ENCODE measurements around the gene SCO1.
"Not testable (repeated sequence)": the region's sequence is repeated elsewhere in the genome, so short reads cannot be mapped to it uniquely, and the experiment has no call there.

SCO1 gene

DNA sequence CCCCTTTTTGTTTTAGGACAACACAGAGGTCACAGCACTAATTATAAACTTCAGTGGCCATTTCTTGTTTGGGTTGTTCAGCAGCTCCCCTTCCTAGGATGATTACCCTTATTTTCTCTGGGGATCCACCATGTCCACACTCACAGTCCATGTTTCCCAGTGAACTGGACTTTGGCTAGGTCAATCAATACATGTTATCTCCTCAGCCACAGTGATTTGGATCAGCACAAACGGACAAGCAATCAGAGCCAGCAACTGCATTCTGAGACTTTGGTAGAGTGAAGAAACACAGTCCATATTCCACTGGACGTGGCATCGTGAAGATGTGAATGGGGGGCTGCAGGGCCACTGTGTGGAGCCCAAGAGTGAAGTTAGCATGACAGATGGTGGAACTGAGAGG, 27.9 kb upstream of the SCO1 start:
- DNase-seq: no peak

- no peak for DNase-seq
These were observed 27.3 kb upstream of the SCO1 start for GRCh38 chr17:10724546-10725195.

DNA sequence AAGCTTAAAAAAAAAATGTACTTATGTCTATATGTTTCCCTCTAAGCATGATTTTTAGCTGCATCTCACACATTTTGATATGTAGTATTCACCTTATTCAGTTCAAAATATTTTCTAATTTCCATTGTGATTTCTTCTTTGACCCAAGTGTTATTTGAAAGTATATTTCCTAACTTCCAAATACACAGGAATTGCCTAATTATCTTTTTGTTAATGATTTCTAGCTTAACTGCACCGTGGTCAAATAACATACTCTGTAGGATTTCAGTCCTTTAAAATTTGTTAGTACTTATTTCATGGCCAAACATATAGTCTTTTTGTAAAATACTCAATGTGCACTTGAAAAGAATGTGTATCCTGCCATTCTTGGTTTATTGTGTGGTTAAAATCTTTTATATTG, 21.2 kb upstream of the SCO1 start:
- no peak for DNase-seq

DNA sequence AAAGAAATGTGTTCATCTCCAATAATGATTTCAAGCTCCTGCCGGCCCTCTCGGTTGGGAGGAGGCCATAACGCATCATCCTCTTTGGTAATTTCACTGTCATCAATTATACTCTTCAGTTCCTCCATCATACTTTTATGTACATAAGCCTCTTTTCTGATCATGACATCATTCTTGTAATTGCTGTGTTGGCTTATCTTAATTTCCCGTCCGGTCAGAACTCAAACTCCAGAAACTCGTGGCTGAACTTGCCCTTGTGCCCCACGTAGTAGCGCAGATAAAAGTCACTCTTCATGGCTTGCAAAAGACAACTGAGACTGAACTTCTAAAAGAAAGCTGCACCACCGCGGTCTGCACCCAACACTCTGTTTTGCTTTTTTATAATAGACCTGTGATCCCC, 18.9 kb upstream of the SCO1 start:
- no peak for DNase-seq

GRCh38 chr17:10713318-10713717, 16.0 kb upstream of the SCO1 start:
- DNase-seq: no peak

- no peak for DNase-seq
These were observed 8.4 kb upstream of the SCO1 start for GRCh38 chr17:10705727-10706126.

DNA sequence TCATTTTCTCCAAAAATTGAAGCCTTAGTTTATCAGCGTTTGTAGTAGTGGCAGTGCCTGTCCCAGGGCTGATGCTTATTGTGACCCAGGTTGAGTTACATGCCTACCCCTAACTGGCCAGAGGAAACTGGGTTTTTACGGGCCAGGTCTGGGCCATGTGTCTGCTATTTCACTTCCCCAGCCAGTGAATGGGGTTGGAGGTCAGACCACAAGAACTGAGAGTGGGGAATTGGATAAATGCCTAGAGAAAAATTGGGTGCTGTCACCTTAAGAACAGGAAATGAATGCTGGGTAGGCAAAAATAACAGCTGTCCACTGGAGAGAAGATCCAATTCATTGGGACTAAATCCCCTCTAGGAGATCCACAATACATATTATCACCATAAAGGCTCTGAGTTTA, 5.2 kb upstream of the SCO1 start:
- DNase-seq: peak; percentile 2

DNA sequence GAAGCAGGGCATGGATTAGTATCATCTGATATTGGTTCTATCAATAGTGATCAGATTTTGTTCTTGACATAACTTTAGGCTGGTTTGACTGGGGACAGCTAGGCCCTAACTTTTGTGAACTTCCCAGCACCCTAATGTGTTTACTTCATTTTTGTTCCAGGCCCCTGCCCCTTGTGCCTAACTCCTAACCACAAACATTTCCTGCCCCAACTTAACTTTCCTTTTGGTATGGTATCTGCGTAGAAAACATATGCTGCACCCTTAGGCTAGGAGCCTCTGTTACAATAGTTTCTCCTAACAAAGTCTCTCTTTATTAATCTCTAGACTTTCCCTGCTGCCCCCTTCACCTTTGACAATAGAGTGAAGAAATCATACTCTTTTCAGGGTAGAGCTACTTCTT, 2.5 kb upstream of the SCO1 start:
- DNase-seq: peak; percentile 29

DNA sequence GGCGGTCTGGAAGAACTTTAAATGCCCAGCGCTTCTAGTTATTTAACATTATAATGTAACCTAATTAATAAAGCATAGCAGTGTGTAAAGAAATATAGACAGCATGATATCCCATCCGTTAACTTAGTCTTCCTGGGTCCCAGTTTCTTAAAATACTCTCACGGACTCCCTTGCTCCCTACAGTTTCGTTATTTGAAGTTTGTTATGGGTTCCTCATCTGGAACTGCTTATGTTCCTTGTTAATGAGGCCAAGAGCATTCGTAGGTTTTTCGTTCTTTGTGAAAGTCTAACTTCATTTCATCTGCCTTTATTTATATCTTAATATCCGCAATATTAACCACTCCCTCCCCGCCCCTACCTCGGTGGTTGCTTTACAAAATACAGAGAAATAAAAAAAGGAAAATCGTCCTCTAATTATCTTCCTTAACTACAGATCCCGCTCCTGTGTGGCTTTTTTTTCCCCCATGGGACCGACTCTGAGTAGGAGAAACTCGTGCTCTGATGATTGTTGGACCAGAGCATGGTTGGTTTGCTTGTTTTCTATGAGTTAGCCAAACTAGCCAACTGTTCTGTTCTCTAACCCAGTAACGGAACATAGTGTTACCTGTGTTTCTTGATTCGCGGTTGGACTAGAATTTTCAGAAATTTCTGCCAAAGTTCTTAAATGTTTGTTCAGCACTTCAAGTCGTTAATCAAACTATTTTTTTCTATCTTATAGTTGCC, 924 bp upstream of the SCO1 start:
- DNase-seq: no peak

DNA sequence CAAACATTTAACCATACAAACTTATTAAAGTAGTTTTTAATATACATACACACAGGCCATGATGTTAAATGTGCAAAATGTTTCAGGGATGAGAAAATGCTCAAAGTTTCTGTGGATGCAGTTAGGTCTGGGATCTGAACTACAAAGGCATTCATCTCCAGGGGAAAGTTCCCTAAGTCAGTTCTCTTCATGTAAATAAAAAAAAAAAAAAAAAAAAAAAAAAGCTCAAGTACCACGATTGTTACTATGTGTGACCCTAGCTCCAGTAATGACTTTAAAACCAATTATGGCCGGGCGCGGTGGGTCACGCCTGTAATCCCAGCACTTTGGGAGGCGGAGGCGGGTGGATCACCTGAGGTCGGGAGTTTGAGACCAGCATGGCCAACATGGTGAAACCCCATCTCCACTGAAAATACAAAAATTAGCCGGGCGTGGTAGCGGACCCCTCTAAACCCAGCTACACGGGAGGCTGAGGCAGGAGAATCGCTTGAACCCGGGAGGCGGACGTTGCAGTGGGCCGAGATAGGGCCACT, 1.4 kb downstream of the SCO1 start:
- not testable (repeated sequence) for DNase-seq

- no peak for DNase-seq
These were observed 9.8 kb downstream of the SCO1 start for GRCh38 chr17:10687499-10687898.

DNA sequence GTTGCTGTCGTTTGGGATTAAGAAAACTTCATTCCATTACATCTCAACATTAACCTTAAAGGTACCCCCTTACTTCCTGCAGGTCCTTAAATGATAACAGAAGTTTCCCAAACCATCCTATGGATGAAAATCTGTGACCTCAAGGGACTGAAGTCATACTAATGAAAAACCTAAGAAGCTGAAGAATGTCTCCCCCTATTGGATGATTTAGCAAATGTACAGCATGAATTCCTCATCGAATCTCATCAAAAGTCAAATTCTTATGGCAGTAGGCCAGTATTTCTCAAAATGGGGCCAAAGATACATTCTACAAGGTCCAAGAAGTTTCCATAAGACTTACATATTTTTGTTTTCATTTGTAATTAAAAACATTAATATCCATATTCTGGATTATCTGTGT, 13.5 kb downstream of the SCO1 start:
- no peak for DNase-seq

GRCh38 chr17:10681866-10682446, 15.4 kb downstream of the SCO1 start:
- no peak for DNase-seq

DNA sequence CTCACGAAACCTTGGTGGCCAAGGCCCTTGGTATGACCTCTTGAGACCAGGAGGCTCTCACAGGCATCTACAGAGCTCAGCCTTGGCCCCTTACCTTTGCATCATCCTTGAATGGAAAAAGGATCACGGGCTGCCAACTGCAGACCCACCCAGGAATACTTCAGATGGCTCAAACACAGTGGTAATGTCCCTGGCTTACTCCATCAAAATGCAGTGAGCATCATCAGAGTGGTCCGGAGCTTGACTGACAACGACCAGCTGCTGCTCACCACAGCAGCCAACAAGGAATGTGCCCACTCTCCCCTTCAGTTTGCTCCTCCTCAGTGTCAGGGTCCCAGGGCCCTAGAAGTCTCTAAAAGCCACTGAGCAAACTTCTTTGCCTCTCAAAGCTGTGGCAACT, 22.6 kb downstream of the SCO1 start:
- no peak for DNase-seq

DNA sequence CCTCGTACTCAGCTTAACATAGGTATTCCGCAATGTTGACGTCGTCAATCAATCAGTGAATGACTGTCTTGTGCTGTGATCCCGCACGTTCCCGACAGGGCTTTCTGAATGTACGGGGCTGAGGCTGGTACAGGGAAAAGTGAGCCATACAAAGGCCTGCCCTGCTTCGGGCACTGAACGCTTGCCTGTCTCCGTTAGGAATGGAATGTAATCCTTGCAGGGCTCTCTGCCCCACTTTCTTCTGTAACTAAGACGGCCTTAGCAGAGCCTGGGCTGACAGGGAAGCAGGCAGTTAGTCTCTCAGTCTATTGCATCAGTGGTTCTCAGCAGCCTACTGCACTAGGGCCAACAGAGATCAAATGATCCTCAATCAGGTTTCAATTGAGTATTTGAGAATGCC, 24.0 kb downstream of the SCO1 start:
- DNase-seq: no peak

DNA sequence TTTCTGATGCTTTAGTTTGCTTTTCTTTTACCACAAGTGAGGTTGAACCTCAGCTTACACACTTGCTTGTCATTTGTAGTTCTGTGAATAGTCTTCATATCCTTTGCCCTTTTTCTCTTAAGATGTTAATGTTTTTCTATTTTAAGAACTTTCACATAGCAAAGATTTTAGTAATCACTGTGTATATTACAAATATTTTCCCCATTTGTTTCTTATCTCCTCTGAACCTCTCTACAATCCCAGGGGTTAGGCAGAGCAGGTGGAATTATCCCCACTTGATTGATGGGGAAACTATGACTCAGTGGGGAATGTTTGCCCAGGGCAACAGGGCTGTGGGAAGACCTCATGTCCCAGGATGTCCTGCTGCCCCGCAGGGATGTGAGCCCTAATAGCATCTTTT, 28.6 kb downstream of the SCO1 start:
- no peak for DNase-seq

- no peak for DNase-seq
These were observed 30.4 kb downstream of the SCO1 start for GRCh38 chr17:10666906-10667305.

GRCh38 chr17:10664571-10664970, 32.8 kb downstream of the SCO1 start:
- DNase-seq: no peak

DNA sequence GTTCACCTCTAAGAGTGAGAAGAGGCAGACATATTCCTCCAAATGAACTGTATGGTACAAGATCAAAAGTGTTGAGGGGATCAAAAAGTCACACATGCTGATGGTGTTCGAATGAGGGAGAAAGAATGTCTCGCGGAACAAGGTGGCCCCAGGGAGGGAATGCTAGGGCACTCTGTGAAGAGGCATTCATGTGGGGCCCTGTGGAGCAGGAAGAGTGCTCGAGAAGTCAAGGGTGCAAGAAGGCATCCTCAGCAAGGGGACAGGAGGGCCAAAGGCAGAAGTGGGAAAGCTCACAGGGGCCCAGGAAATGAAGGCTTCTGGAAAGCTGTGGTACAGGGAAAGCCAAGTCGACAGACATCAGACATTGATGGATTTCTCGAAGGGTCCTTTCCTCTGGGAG, 34.1 kb downstream of the SCO1 start:
- no peak for DNase-seq

GRCh38 chr17:10661437-10661836, 35.9 kb downstream of the SCO1 start:
- DNase-seq: no peak

- no peak for DNase-seq
These were observed 39.5 kb downstream of the SCO1 start for GRCh38 chr17:10657879-10658278.

DNA sequence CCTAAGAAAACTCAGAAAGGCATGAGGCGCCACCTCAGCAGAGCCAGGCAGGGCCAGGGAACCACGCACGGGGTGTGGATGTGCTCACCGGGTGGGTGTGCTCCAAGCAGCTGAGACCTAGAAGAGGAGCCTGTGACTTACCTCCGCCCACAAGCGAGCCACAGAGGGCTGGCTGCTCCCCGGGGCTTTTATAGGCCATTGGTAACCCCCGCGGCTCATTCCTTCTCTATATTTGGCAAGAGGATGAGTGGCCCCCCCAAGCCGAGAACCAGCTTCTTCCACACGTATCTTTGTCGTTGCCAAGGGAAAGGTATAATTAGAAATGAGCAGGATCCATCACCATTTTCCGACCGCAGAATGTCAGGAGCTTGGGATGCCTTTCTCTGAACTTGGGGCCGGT, 40.2 kb downstream of the SCO1 start, which contains the start of gene MYH3:
MYH3 (minus strand) TSS at position 162 of the 400 bp plus-strand sequence. CDS start 2,245 bp downstream, outside the sequence.
- DNase-seq: no peak

GRCh38 chr17:10653987-10654386, 43.3 kb downstream of the SCO1 start:
- no peak for DNase-seq

- DNase-seq: no peak
These were observed 44.2 kb downstream of the SCO1 start for GRCh38 chr17:10652984-10653659.

Data from GDM1 (cell line).